Camera-type eye (tissue), 1 donor: ENCODE results near the gene CAMK2A. TPM values are rescaled to one million over a fixed set of nuclear protein-coding genes. Genes with fewer than 3 reads are reported as not detected.

ENCODE experiments used
- total RNA-seq: library from RNA; depleted of rRNA; stranded (reverse); fragments of >200 nt; gene quantifications from one replicate; pipeline ENCODE4 v1.2.3, GENCODE V29; 2014

CAMK2A gene
- 3.8 TPM for total RNA-seq

GRCh38 chr5:150289551-150290390 is at the start of gene CAMK2A:
Gene CAMK2A, minus strand, starts transcription at chr5:150289773. Its CDS starts 148 bp downstream, at chr5:150289625.

GRCh38 chr5:150302301-150303069 is 12.9 kb upstream of the CAMK2A start, which contains the start of gene ARSI:
Gene ARSI, minus strand, starts transcription at chr5:150302905. Its CDS starts 532 bp downstream, at chr5:150302373.

GRCh38 chr5:150189728-150190502 is 99.7 kb downstream of the CAMK2A start, which contains the start of gene SLC6A7:
Gene SLC6A7, plus strand, starts transcription at chr5:150190062. Its CDS starts 266 bp downstream, at chr5:150190328.

Other genes with a start within 250 kb of the CAMK2A start
- gene CSF1R, start 203.2 kb downstream of the CAMK2A start, total RNA-seq, result 22.4 TPM
- gene PDGFRB, start 133.9 kb downstream of the CAMK2A start, total RNA-seq, result 181 TPM
- not detected for gene CDX1, start 123.0 kb downstream of the CAMK2A start, total RNA-seq
- gene SLC6A7, start 99.7 kb downstream of the CAMK2A start, total RNA-seq, result 0.11 TPM
- 23.5 TPM for gene ARSI, start 13.1 kb upstream of the CAMK2A start, total RNA-seq
- 33.4 TPM for gene TCOF1, start 67.9 kb upstream of the CAMK2A start, total RNA-seq
- gene CD74, start 123.1 kb upstream of the CAMK2A start, total RNA-seq, result 69.4 TPM
- 1,590 TPM for gene RPS14, start 160.0 kb upstream of the CAMK2A start, total RNA-seq
- gene NDST1, start 218.4 kb upstream of the CAMK2A start, total RNA-seq, result 100 TPM